GM10266 (cell line): ENCODE measurements around the gene TRIM44.
"Not testable (repeated sequence)": the region's sequence is repeated elsewhere in the genome, so short reads cannot be mapped to it uniquely, and the experiment has no call there.

Experiments used
- DNase-seq: peaks from one replicate; pipeline ENCODE4 v3.0.0; 2012; ENCODE audit errors: extremely low spot score
- CTCF ChIP-seq: IDR thresholded peaks from 2 replicates; pipeline ENCODE4 v1.5.1; 2012; ENCODE audit warnings: mild to moderate bottlenecking, low read depth; ENCODE audit not compliant: control insufficient read depth, insufficient read depth; ENCODE audit errors: missing control alignments

Gene TRIM44

GRCh38 chr11:35826006-35826405 is 163.4 kb downstream of the TRIM44 start:
- TF ChIP-seq CTCF = no peak

GRCh38 chr11:35826949-35827348 is 164.4 kb downstream of the TRIM44 start:
- no peak for TF ChIP-seq CTCF
- no peak for DNase-seq

More at GRCh38 chr11:35826006-35826405, 163.4 kb downstream of the TRIM44 start:
- no peak for DNase-seq

GRCh38 chr11:35836205-35836604 is 173.6 kb downstream of the TRIM44 start:
- no peak for DNase-seq
- TF ChIP-seq CTCF = no peak

GRCh38 chr11:35838071-35838470 is 175.5 kb downstream of the TRIM44 start:
- no peak for TF ChIP-seq CTCF
- DNase-seq = no peak

- DNase-seq = not testable (repeated sequence)
These were observed 176.3 kb downstream of the TRIM44 start for GRCh38 chr11:35838697-35839367.

GRCh38 chr11:35839368-35840161 is 177.0 kb downstream of the TRIM44 start:
- no peak for DNase-seq
- TF ChIP-seq CTCF = no peak

GRCh38 chr11:35841733-35842132 is 179.2 kb downstream of the TRIM44 start:
- no peak for DNase-seq
- TF ChIP-seq CTCF = no peak

GRCh38 chr11:35842958-35843357 is 180.4 kb downstream of the TRIM44 start:
- no peak for TF ChIP-seq CTCF

More at GRCh38 chr11:35842958-35843357, 180.4 kb downstream of the TRIM44 start:
- DNase-seq = no peak
